Smooth muscle cell (in vitro differentiated cells): ENCODE data around the gene PTPRD. TPM values are rescaled to one million over a fixed set of nuclear protein-coding genes. Genes with fewer than 3 reads are reported as not detected.

Source experiments
- DNase-seq: peaks from one replicate; lab custom pipeline; 2025; ENCODE audit not compliant: unreplicated experiment; lab: John Stamatoyannopoulos, UW
- H2AFZ ChIP-seq: fragments of 200-600 bp; sonication (generic); 2 replicates; pipeline ENCODE4 v1.6.0; 2016; ENCODE audit warnings: antibody characterized with exemption, low read depth, mild to moderate bottlenecking
- H3F3A ChIP-seq: fragments of 200-600 bp; sonication (generic); 2 replicates; pipeline ENCODE4 v1.6.0; 2017; ENCODE audit warnings: antibody characterized with exemption, low read depth
- H3K27ac ChIP-seq: fragments of 200-600 bp; sonication (generic); 2 replicates; pipeline ENCODE4 v1.5.1; 2016; ENCODE audit warnings: low read depth, mild to moderate bottlenecking
- H3K27me3 ChIP-seq: fragments of 200-600 bp; sonication (generic); 2 replicates; pipeline ENCODE4 v1.6.1; 2016; ENCODE audit warnings: low read depth, mild to moderate bottlenecking
- H3K36me3 ChIP-seq: fragments of 200-600 bp; sonication (generic); 2 replicates; pipeline ENCODE4 v1.5.1; 2016; ENCODE audit warnings: low read depth
- H3K4me1 ChIP-seq: fragments of 200-600 bp; sonication (generic); 2 replicates; pipeline ENCODE4 v1.5.1; 2016; ENCODE audit warnings: low read depth
- H3K4me2 ChIP-seq: fragments of 200-600 bp; sonication (generic); 2 replicates; pipeline ENCODE4 v1.6.0; 2016; ENCODE audit warnings: mild to moderate bottlenecking
- H3K4me3 ChIP-seq: fragments of 200-600 bp; sonication (generic); 2 replicates; pipeline ENCODE4 v1.5.1; 2016; ENCODE audit warnings: mild to moderate bottlenecking
- H3K79me2 ChIP-seq: fragments of 200-600 bp; sonication (generic); 2 replicates; pipeline ENCODE4 v1.6.0; 2016; ENCODE audit warnings: low read depth, mild to moderate bottlenecking
- H3K9ac ChIP-seq: fragments of 200-600 bp; sonication (generic); 2 replicates; pipeline ENCODE4 v1.6.0; 2016; ENCODE audit warnings: low read depth
- H3K9me3 ChIP-seq: fragments of 200-600 bp; sonication (generic); replicated peaks from 2 replicates; pipeline ENCODE4 v1.5.1; 2016; ENCODE audit warnings: low read depth
- H4K20me1 ChIP-seq: fragments of 200-600 bp; sonication (generic); 2 replicates; pipeline ENCODE4 v1.6.0; 2016; ENCODE audit warnings: low read depth
- WGBS: methylation state at CpG from one replicate; pipeline ENCODE4 v1.1.7; 2016; ENCODE audit warnings: low lambda C conversion rate; 5-methylcytosine and 5-hydroxymethylcytosine counted together
- polyA plus RNA-seq: library from polyadenylated mRNA; unstranded; fragments of >200 nt; fragmentation: Nextera tagmentation; extraction: Ambion mirVana; gene quantifications from 2 replicates; pipeline ENCODE4 v1.2.1, GENCODE V29; 2016
- total RNA-seq: library from RNA; depleted of rRNA; stranded (reverse); fragments of >200 nt; gene quantifications from 2 replicates; pipeline ENCODE4 v1.2.3, GENCODE V29; 2014
- TF ChIP-seq, protein P1 (sequence below): fragments of 200-600 bp; sonication (generic); IDR thresholded peaks from 2 replicates; pipeline ENCODE4 v1.5.1; 2017; ENCODE audit warnings: borderline replicate concordance, mild to moderate bottlenecking, antibody characterized with exemption; ENCODE audit not compliant: insufficient read depth, poor library complexity, severe bottlenecking

Gene PTPRD
- total and polyA plus RNA-seq, 2 experiments from 2014 or later: 6.5 to 61.0 TPM

DNA sequence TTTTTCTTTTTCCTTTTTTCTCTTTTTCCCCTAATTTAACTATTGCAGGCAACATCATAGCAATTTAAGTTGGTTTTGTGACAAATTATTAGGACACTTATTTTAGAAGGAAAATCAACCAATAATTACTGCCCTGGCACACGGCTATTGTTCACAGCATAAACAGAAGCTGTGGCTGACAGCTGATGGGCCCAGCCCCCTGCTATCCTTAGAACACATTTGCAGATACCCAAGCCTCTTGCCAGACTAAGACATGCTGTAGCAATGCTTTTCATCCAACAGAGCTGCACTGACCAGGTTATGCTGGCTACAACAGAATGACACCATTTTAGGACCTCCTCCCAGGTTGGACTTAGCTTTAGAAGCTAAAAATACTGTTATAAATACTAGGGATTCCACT, 1960.5 kb downstream of the PTPRD start:
- Histone ChIP-seq H3K27ac (no peak overlapping the region), H3K4me2 (no peak overlapping the region), H3F3A (no peaks in the 10 kb centered on the region), H3K27me3 (no peaks in the 10 kb centered on the region), H3K4me1 (peaks cover 14% of the 10 kb centered on the region), H3K79me2 (peaks cover 6% of the 10 kb centered on the region), H3K9ac (no peak overlapping the region), H3K36me3 (no peaks in the 10 kb centered on the region), H2AFZ (no peak overlapping the region), H3K4me3 (no peak overlapping the region), H4K20me1 (no peaks in the 10 kb centered on the region), H3K9me3 (no peaks in the 10 kb centered on the region)
- TF ChIP-seq, protein P1, sequence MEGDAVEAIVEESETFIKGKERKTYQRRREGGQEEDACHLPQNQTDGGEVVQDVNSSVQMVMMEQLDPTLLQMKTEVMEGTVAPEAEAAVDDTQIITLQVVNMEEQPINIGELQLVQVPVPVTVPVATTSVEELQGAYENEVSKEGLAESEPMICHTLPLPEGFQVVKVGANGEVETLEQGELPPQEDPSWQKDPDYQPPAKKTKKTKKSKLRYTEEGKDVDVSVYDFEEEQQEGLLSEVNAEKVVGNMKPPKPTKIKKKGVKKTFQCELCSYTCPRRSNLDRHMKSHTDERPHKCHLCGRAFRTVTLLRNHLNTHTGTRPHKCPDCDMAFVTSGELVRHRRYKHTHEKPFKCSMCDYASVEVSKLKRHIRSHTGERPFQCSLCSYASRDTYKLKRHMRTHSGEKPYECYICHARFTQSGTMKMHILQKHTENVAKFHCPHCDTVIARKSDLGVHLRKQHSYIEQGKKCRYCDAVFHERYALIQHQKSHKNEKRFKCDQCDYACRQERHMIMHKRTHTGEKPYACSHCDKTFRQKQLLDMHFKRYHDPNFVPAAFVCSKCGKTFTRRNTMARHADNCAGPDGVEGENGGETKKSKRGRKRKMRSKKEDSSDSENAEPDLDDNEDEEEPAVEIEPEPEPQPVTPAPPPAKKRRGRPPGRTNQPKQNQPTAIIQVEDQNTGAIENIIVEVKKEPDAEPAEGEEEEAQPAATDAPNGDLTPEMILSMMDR: no peak
- WGBS: 67% methylated on average over 1 of the region's 1 CpG
- no peak for DNase-seq

DNA sequence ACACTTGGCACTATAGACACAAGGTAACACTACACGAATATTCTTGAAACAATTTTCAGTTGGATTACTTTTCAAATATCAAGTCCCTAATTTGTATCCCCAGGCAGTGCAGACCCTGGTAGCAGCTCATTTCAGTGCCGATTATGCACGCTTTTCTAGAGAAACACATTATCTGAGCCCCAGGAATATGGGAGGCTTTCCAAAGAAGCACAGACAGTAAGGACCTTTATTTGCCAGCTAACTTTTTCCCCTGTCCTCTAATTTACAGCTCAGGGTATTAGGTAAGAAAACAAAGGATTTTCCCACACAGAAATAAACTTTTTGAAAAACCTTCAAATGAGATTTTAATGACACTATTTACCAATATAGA, 1961.0 kb downstream of the PTPRD start:
- Histone ChIP-seq H4K20me1 (no peaks in the 10 kb centered on the region), H3K4me1 (peaks cover 14% of the 10 kb centered on the region), H2AFZ (no peak overlapping the region), H3K9ac (no peak overlapping the region), H3K27ac (no peak overlapping the region), H3F3A (no peaks in the 10 kb centered on the region), H3K9me3 (no peaks in the 10 kb centered on the region), H3K4me3 (no peak overlapping the region), H3K79me2 (peaks cover 9% of the 10 kb centered on the region), H3K4me2 (no peak overlapping the region), H3K27me3 (no peaks in the 10 kb centered on the region), H3K36me3 (no peaks in the 10 kb centered on the region)
- 52% methylated on average over 3 of the region's 3 CpGs for WGBS
- no peak for DNase-seq
- TF ChIP-seq, protein P1: no peak

DNA sequence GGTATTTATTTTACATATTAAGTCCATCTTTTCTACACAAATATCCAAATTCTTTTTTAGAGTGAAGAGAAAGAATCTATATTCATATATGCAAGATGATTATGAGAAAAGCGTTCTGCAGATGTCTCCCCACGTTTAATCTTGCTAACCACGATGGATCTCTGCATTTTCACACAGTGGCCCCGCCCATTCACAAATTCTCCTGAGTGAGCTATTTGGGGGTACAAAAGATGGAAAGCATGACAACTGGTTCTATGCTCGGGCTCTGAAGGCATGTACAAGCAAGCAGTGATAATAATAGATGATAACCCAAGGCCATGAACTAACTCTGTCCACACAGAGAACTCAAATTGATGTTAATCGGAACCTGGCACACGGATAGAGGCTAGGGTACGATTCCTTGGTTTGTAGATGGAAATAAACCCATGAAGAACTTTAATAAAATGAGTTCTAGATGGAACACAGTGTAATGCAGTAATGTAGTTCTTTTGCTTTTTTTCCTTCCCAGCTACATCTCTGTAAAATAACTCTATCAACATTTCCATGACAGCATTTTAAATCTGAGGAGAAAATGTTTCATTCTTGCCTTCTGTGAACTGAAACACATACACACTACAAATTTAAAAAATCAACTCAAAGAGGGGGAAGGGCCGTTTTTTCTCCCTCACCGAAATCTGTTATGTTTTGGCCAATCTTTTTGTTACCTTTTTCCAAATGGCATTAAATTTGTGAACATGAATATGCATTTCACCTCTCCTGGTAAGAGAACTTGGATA, 1961.5 kb downstream of the PTPRD start:
- H3K36me3 ChIP-seq: no peaks in the 10 kb centered on the region
- peaks cover 14% of the 10 kb centered on the region for H3K4me1 ChIP-seq
- H3K79me2 ChIP-seq: peaks cover 14% of the 10 kb centered on the region
- H3K9ac ChIP-seq: no peak overlapping the region
- TF ChIP-seq, protein P1: no peak
- no peaks in the 10 kb centered on the region for H3K9me3 ChIP-seq
- DNase-seq: no peak
- H3K27me3 ChIP-seq: no peaks in the 10 kb centered on the region
- no peaks in the 10 kb centered on the region for H4K20me1 ChIP-seq
- 87% methylated on average over 10 of the region's 10 CpGs for WGBS
- no peaks in the 10 kb centered on the region for H3F3A ChIP-seq
- H3K27ac ChIP-seq: no peak overlapping the region
- H2AFZ ChIP-seq: no peak overlapping the region
- no peak overlapping the region for H3K4me3 ChIP-seq
- H3K4me2 ChIP-seq: no peak overlapping the region

DNA sequence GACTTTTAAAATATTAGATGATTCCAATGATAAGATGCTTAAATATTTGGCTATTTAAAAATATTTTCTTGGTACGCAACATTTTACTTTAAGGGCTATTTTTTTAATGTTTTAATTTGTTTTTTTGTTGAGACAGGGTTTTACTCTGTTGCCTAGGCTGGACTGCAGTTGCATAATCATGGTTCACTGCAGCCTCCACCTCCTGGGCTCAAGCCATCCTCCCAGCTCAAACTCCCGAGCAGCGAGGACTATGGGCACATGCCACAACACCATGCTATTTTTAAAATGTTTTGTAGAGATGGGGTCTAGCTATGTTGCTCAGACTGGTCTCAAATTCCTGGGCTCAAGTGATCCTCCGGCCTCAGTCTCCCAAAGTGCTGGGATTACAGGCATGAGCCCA, 1963.0 kb downstream of the PTPRD start:
- no peak overlapping the region for H3K27ac ChIP-seq
- no peak overlapping the region for H3K4me2 ChIP-seq
- DNase-seq: no peak
- H4K20me1 ChIP-seq: no peaks in the 10 kb centered on the region
- H3K36me3 ChIP-seq: no peaks in the 10 kb centered on the region
- H3K4me1 ChIP-seq: peaks cover 14% of the 10 kb centered on the region
- no peak overlapping the region for H3K9ac ChIP-seq
- no peaks in the 10 kb centered on the region for H3K9me3 ChIP-seq
- H3K27me3 ChIP-seq: no peaks in the 10 kb centered on the region
- peaks cover 19% of the 10 kb centered on the region for H3K79me2 ChIP-seq
- no peak overlapping the region for H2AFZ ChIP-seq
- H3F3A ChIP-seq: no peaks in the 10 kb centered on the region
- WGBS: 86% methylated on average over 4 of the region's 4 CpGs
- TF ChIP-seq, protein P1: no peak
- no peak overlapping the region for H3K4me3 ChIP-seq
